HepG2 (cell line): ENCODE measurements around the gene C11orf54. TPM values are rescaled to one million over a fixed set of nuclear protein-coding genes. Genes with fewer than 3 reads are reported as not detected.

Source experiments
- ATAC-seq: fragments of 200-7000 bp; cut with Tn5 transposase; 3 replicates; pipeline ENCODE4 v1.9.1; 2020; ENCODE audit warnings: mild to moderate bottlenecking, moderate library complexity
- BruUV-seq: library from RNA; stranded (reverse); fragments of 400-500 nt; replicated peaks from 2 replicates; lab custom pipeline; 2021; lab: Mats Ljungman, UMichigan
- CTCF ChIA-PET: fragments of 300-600 bp; formaldehyde crosslinking; extraction: SDS; loops from one replicate; lab custom pipeline; 2021; ENCODE audit warnings: low total read pairs, inconsistent platforms, low intra/inter-chr PET ratio; lab: Yijun Ruan, JAX
- POLR2A ChIA-PET: fragments of 350-600 bp; sonication (Branson Sonifier 250); formaldehyde crosslinking; loops from one replicate; lab custom pipeline; 2020; ENCODE audit warnings: antibody characterized with exemption, inconsistent platforms; lab: Yijun Ruan, JAX
- DNase-seq: peaks from one replicate; pipeline ENCODE4 v3.0.0-alpha.2; 2015; ENCODE audit warnings: low spot score
- FAIRE-seq: peaks from 3 replicates; lab custom pipeline; 2011; peaks lifted over from hg19 to GRCh38; lab: Jason Lieb, UNC
- H2AFZ ChIP-seq: one replicate; pipeline ENCODE4 v1.6.1; 2011; ENCODE audit warnings: low read length, inconsistent platforms
- H3K27ac ChIP-seq: fragments of 300-600 bp; 3 replicates; pipeline ENCODE4 v1.8.0; 2011; ENCODE audit warnings: mixed run types, mild to moderate bottlenecking, mixed read lengths, low read length, inconsistent platforms; ENCODE audit not compliant: insufficient read depth; ENCODE audit errors: extremely low read length
- H3K27me3 ChIP-seq, 2 experiments: fragments of 200-600 bp in 1 of 2; 2 replicates in 1 of 2; 3 replicates in 1 of 2; pipeline versions ENCODE4 v1.6.0 to v1.8.0; 2011; ENCODE audit warnings: low read length in 2 of 2, mild to moderate bottlenecking in 2 of 2, moderate library complexity in 2 of 2, inconsistent platforms in 1 of 2; ENCODE audit not compliant: insufficient read depth in 2 of 2, control insufficient read depth in 1 of 2
- H3K36me3 ChIP-seq, 2 experiments: fragments of 200-600 bp in 1 of 2; replicated peaks in 1 of 2; 2 replicates in 1 of 2; 3 replicates in 1 of 2; pipeline versions ENCODE4 v1.5.1 to v1.8.0; 2011; ENCODE audit warnings: low read length in 2 of 2, inconsistent platforms in 1 of 2; ENCODE audit not compliant: insufficient read depth in 2 of 2, control insufficient read depth in 1 of 2
- H3K4me1 ChIP-seq: 2 replicates; pipeline ENCODE4 v1.5.1; 2012; ENCODE audit warnings: low read length, inconsistent platforms; ENCODE audit not compliant: insufficient read depth
- H3K4me2 ChIP-seq: 2 replicates; pipeline ENCODE4 v1.6.0; 2011; ENCODE audit warnings: low read depth, low read length, inconsistent platforms
- H3K4me3 ChIP-seq, 3 experiments: fragments of 200-600 bp in 1 of 3; sonication (generic), shearing (Covaris generic) in 1 of 3; replicated peaks in 1 of 3; 2 replicates each; pipeline ENCODE4 v1.5.1; 2011 to 2016; ENCODE audit warnings: low read length in 3 of 3, inconsistent platforms in 2 of 3, low read depth in 2 of 3, mild to moderate bottlenecking in 2 of 3, control low read depth in 1 of 3, mixed read lengths in 1 of 3; ENCODE audit not compliant: insufficient read depth in 1 of 3
- H3K79me2 ChIP-seq: one replicate; pipeline ENCODE4 v1.6.1; 2011; ENCODE audit warnings: low read length, inconsistent platforms; ENCODE audit not compliant: insufficient read depth
- H3K9ac ChIP-seq: 2 replicates; pipeline ENCODE4 v1.6.0; 2011; ENCODE audit warnings: mild to moderate bottlenecking, low read depth, low read length, inconsistent platforms; ENCODE audit not compliant: insufficient read depth
- H3K9me3 ChIP-seq: 2 replicates; pipeline ENCODE4 v1.5.1; 2012; ENCODE audit warnings: mild to moderate bottlenecking, low read length
- H4K20me1 ChIP-seq: 2 replicates; pipeline ENCODE4 v1.6.0; 2011; ENCODE audit warnings: inconsistent platforms, mild to moderate bottlenecking, low read length, moderate library complexity; ENCODE audit not compliant: insufficient read depth
- FOXP1 ChIP-seq, 2 experiments: fragments of 450-650 bp in 1 of 2; IDR thresholded peaks; 2 replicates each; pipeline ENCODE4 v1.6.1; 2017 to 2018; ENCODE audit warnings: antibody characterized with exemption in 1 of 2
- GTF3A ChIP-seq: sonication (generic); formaldehyde crosslinking; conservative IDR thresholded peaks from 2 replicates; pipeline ENCODE4 v1.4.0; 2020; ENCODE audit warnings: mild to moderate bottlenecking, missing genetic modification reagents
- SMARCE1 ChIP-seq: fragments of 450-650 bp; IDR thresholded peaks from 2 replicates; pipeline ENCODE4 v1.6.1; 2017; ENCODE audit warnings: borderline replicate concordance
- XBP1 ChIP-seq: sonication (generic); formaldehyde crosslinking; IDR thresholded peaks from 2 replicates; pipeline ENCODE4 v1.5.0; 2020; ENCODE audit warnings: missing genetic modification reagents
- ZBTB38 ChIP-seq: sonication (generic); formaldehyde crosslinking; IDR thresholded peaks from 2 replicates; pipeline ENCODE4 v1.5.1; 2020; ENCODE audit warnings: mild to moderate bottlenecking, missing genetic modification reagents
- ZNF20 ChIP-seq: sonication (generic); formaldehyde crosslinking; IDR thresholded peaks from 2 replicates; pipeline ENCODE4 v1.4.0; 2020; ENCODE audit warnings: mild to moderate bottlenecking, moderate library complexity, missing genetic modification reagents
- ZNF503 ChIP-seq: sonication (generic); formaldehyde crosslinking; IDR thresholded peaks from 2 replicates; pipeline ENCODE4 v1.4.0; 2020; ENCODE audit warnings: missing genetic modification reagents
- WGBS: methylation state at CpG from one replicate; pipeline ENCODE4 v1.1.6; 2017; ENCODE audit warnings: low lambda C conversion rate; 5-methylcytosine and 5-hydroxymethylcytosine counted together
- in situ Hi-C: cut with HindIII; loops from 2 replicates; pipeline ENCODE4 v1.10.0; 2017; ENCODE audit warnings: low pct_unique_long_range_greater_than_20kb; ENCODE audit not compliant: extremely low pct_ligation_motif_present
- intact Hi-C: fragments of 100-400 bp; cut with micrococcal nuclease; formaldehyde crosslinking; loops from one replicate; pipeline ENCODE4 v1.10.0; 2022; ENCODE audit not compliant: unreplicated experiment
- polyA plus RNA-seq, 8 experiments: library from polyadenylated mRNA; depleted of rRNA in 3 of 8; stranded (reverse) in 7 of 8; unstranded in 1 of 8; fragments of >200 nt; fragmentation: Illumina TruSeq in 4 of 8; extraction: Trizol in 4 of 8; gene quantifications; 2 replicates each; pipeline versions ENCODE4 v1.2.1 to v1.2.3, GENCODE V29; 2011 to 2016; ENCODE audit warnings: low read depth in 4 of 8, missing spikeins in 1 of 8, mixed read lengths in 1 of 8; ENCODE audit not compliant: insufficient read depth in 1 of 8
- total RNA-seq, 5 experiments: library from RNA; depleted of rRNA; stranded (reverse); fragments of >200 nt; fragmentation: Illumina TruSeq; extraction: Trizol; gene quantifications; 2 replicates each; pipeline ENCODE4 v1.2.3, GENCODE V29; 2016; ENCODE audit warnings: low read depth in 1 of 5
- TF ChIP-seq, protein P1 (sequence below): IDR thresholded peaks from 2 replicates; pipeline ENCODE4 v1.6.1; 2016; ENCODE audit warnings: missing genetic modification reagents, missing compliant biosample characterization

C11orf54 gene
- total and polyA plus RNA-seq, 2 of the 13 experiments (the other 11 are each of a cell fraction or from before 2014, with no cell fraction given) = 42.7 to 50.1 TPM

DNA sequence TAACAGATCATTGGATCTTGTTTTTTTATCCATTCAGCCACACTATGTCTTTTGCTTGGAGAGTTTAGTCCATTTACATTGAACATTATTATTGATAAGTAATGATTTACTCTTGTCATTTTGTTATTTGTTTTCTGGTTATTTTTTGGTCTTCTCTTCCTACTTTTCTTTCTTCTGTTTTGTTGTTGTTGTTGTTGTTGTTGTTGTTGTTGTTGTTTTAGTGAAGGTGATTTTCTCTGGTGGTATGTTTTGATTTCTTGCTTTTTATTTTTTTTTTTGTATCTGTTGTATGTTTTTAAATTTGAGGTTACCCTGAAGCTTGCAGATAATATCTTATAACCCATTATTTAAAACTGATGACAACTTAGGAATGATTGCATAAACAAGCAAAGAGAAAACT is 28.8 kb upstream of the C11orf54 start:
- Histone ChIP-seq H3K27ac (no peak overlapping the region), H3K79me2 (peaks cover 1% of the 10 kb centered on the region), H3K4me3 (no peak overlapping the region), H3K9ac (no peak overlapping the region), H3K36me3 (peaks cover 8 to 55% of the 10 kb centered on the region in 2 experiments), H3K4me1 (no peaks in the 10 kb centered on the region), H2AFZ (no peak overlapping the region), H3K9me3 (peaks cover 17% of the 10 kb centered on the region; the same call in 1 of the 2 replicates), H3K27me3 (no peaks in the 10 kb centered on the region), H4K20me1 (no peaks in the 10 kb centered on the region), H3K4me2 (no peak overlapping the region)
- POLR2A ChIA-PET = interaction anchor here (1.3 kb wide), 1 partner anchor 29 kb away, joined by 3 read pairs; the partner anchor contains the start of genes C11orf54 and TAF1D
- BruUV-seq = no TSS peak
- FAIRE-seq (no peak), DNase-seq (no peak), ATAC-seq (no peak)
- CTCF ChIA-PET = no interaction called here
- in situ Hi-C loops = no loop called here
- TF ChIP-seq GTF3A (CRISPR knock-in tag) (no peak), FOXP1 (IDR thresholded peaks at IDR 0.05) (peak; percentile 92), FOXP1 (CRISPR knock-in tag; IDR thresholded peaks at IDR 0.05) (no peak)
- intact Hi-C loops = no loop called here

GRCh38 chr11:93715797-93716396 is 25.6 kb upstream of the C11orf54 start:
- CTCF ChIA-PET = no interaction called here
- Histone ChIP-seq H3K27ac (no peak overlapping the region), H3K4me1 (no peaks in the 10 kb centered on the region), H3K36me3 (peaks cover 8 to 42% of the 10 kb centered on the region in 2 experiments; a peak in 4 of 5 replicates), H3K4me2 (no peak overlapping the region), H2AFZ (no peak overlapping the region), H3K4me3 (no peak overlapping the region), H3K9ac (no peak overlapping the region), H3K79me2 (no peaks in the 10 kb centered on the region), H3K9me3 (no peaks in the 10 kb centered on the region), H3K27me3 (no peaks in the 10 kb centered on the region), H4K20me1 (no peaks in the 10 kb centered on the region)
- BruUV-seq = no TSS peak
- intact Hi-C loops = no loop called here
- ATAC-seq = no peak
- no peak for TF ChIP-seq ZNF20 (CRISPR knock-in tag)
- TF ChIP-seq, protein P1, sequence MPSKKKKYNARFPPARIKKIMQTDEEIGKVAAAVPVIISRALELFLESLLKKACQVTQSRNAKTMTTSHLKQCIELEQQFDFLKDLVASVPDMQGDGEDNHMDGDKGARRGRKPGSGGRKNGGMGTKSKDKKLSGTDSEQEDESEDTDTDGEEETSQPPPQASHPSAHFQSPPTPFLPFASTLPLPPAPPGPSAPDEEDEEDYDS (CRISPR knock-in tag) = no peak
- no peak for TF ChIP-seq ZBTB38 (CRISPR knock-in tag)
- TF ChIP-seq XBP1 (CRISPR knock-in tag) = no peak
- no peak for TF ChIP-seq SMARCE1
- TF ChIP-seq ZNF503 = no peak
- no peak for FAIRE-seq
- in situ Hi-C loops = no loop called here
- POLR2A ChIA-PET = interaction anchor here (1.1 kb wide), 1 partner anchor 49 kb away, joined by 3 read pairs; no protein-coding TSS in a partner anchor
- WGBS = 98% methylated on average over 4 of the region's 4 CpGs
- no peak for DNase-seq
